ENCODE data around the gene PLPPR1. TPM values are rescaled to one million over a fixed set of nuclear protein-coding genes. Genes with fewer than 3 reads are reported as not detected.
"Not testable (repeated sequence)": the region's sequence is repeated elsewhere in the genome, so short reads cannot be mapped to it uniquely, and the experiment has no call there.

PLPPR1 gene
- total RNA-seq, 1 experiment from 2014 or later = not detected

DNA sequence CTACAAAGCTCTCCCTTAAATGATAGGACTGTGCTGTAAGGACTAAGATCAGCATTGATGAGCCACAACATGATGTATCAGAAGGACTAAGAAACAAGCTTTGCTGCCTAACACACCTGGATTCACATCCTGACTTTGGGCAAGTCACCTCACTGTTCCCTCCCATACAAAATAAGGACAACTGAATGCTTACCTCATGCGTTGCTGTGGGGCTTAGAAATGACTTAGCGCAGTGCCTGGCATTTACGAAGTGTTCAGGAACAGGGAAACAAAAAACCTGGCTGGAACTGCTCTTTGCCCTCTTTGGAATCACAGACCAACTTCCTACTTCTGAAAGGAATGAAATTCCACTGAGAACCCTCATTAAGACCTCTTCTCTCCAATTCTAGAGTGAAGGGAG lies 242.6 kb downstream of the PLPPR1 start:
- Histone ChIP-seq H3K36me3 (ENCODE audit: insufficient read depth, low read length, poor library complexity, severe bottlenecking) (no peaks in the 10 kb centered on the region), H3K27ac (ENCODE audit: low read depth, low read length, poor library complexity, severe bottlenecking) (no peak overlapping the region), H3K27me3 (replicated peaks; ENCODE audit: insufficient read depth, low read depth, low read length, poor library complexity) (no peaks in the 10 kb centered on the region), H3K4me1 (ENCODE audit: insufficient read depth, low read length, poor library complexity, severe bottlenecking) (peaks cover 43% of the 10 kb centered on the region), H3K4me3 (ENCODE audit: low read depth, low read length, poor library complexity, severe bottlenecking) (no peak overlapping the region), H3K9me3 (ENCODE audit: low read depth, low read length, poor library complexity, severe bottlenecking) (no peaks in the 10 kb centered on the region)
- intact Hi-C loops (cut with micrococcal nuclease; ENCODE audit: unreplicated experiment) = no loop called here
- DNase-seq (ENCODE audit: low spot score) = no peak
- BruUV-seq (replicated peaks) = no TSS peak
- ChIA-PET CTCF (no interaction called here), POLR2A (ENCODE audit: low non-redundant PET) (no interaction called here)
- no peak for TF ChIP-seq EZH2 (IDR thresholded peaks at IDR 0.05; ENCODE audit: borderline replicate concordance, low read depth, low read length, poor library complexity, severe bottlenecking)
- TF ChIP-seq CTCF (conservative IDR thresholded peaks at IDR 0.05; ENCODE audit: low read depth, low read length) = no peak

- H3K27ac ChIP-seq (ENCODE audit: low read depth, low read length, poor library complexity, severe bottlenecking) = peak overlapping the region; percentile 66
- H3K4me3 ChIP-seq (ENCODE audit: low read depth, low read length, poor library complexity, severe bottlenecking) = peak overlapping the region; percentile 1
- no TSS peak for BruUV-seq (replicated peaks)
- POLR2A ChIA-PET (ENCODE audit: low non-redundant PET) = no interaction called here
- no peaks in the 10 kb centered on the region for H3K36me3 ChIP-seq (ENCODE audit: insufficient read depth, low read length, poor library complexity, severe bottlenecking)
- CTCF ChIA-PET = no interaction called here
- intact Hi-C loops (cut with micrococcal nuclease; ENCODE audit: unreplicated experiment) = no loop called here
- peak; percentile 82 for DNase-seq (ENCODE audit: low spot score)
- H3K4me1 ChIP-seq (ENCODE audit: insufficient read depth, low read length, poor library complexity, severe bottlenecking) = peaks cover 44% of the 10 kb centered on the region
- no peaks in the 10 kb centered on the region for H3K9me3 ChIP-seq (ENCODE audit: low read depth, low read length, poor library complexity, severe bottlenecking)
- H3K27me3 ChIP-seq (replicated peaks; ENCODE audit: insufficient read depth, low read depth, low read length, poor library complexity) = no peaks in the 10 kb centered on the region
- TF ChIP-seq CTCF (conservative IDR thresholded peaks at IDR 0.05; ENCODE audit: low read depth, low read length) (no peak), EZH2 (IDR thresholded peaks at IDR 0.05; ENCODE audit: borderline replicate concordance, low read depth, low read length, poor library complexity, severe bottlenecking) (no peak)
These were observed 246.6 kb downstream of the PLPPR1 start for GRCh38 chr9:101274971-101275768.

GRCh38 chr9:101275769-101276250 lies 247.3 kb downstream of the PLPPR1 start:
- ChIA-PET CTCF (no interaction called here), POLR2A (ENCODE audit: low non-redundant PET) (no interaction called here)
- Histone ChIP-seq H3K27ac (ENCODE audit: low read depth, low read length, poor library complexity, severe bottlenecking) (peak overlapping the region; percentile 66), H3K4me3 (ENCODE audit: low read depth, low read length, poor library complexity, severe bottlenecking) (no peak overlapping the region), H3K36me3 (ENCODE audit: insufficient read depth, low read length, poor library complexity, severe bottlenecking) (no peaks in the 10 kb centered on the region), H3K27me3 (replicated peaks; ENCODE audit: insufficient read depth, low read depth, low read length, poor library complexity) (no peaks in the 10 kb centered on the region), H3K9me3 (ENCODE audit: low read depth, low read length, poor library complexity, severe bottlenecking) (no peaks in the 10 kb centered on the region), H3K4me1 (ENCODE audit: insufficient read depth, low read length, poor library complexity, severe bottlenecking) (peaks cover 39% of the 10 kb centered on the region)
- BruUV-seq (replicated peaks) = no TSS peak
- TF ChIP-seq EZH2 (IDR thresholded peaks at IDR 0.05; ENCODE audit: borderline replicate concordance, low read depth, low read length, poor library complexity, severe bottlenecking) (no peak), CTCF (conservative IDR thresholded peaks at IDR 0.05; ENCODE audit: low read depth, low read length) (no peak)
- intact Hi-C loops (cut with micrococcal nuclease; ENCODE audit: unreplicated experiment) = no loop called here
- no peak for DNase-seq (ENCODE audit: low spot score)

DNA sequence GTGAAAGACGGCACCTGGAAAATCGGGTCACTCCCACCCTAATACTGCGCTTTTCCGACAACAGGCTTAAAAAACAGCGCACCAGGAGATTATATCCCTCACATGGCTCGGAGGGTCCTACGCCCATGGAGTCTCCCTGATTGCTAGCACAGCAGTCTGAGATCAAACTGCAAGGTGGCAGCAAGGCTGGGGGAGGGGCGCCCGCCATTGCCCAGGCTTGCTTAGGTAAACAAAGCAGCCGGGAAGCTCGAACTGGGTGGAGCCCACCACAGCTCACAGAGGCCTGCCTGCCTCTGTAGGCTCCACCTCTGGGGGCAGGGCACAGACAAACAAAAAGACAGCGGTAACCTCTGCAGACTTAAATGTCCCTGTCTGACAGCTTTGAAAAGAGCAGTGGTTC lies 262.5 kb downstream of the PLPPR1 start:
- DNase-seq (ENCODE audit: low spot score); intact Hi-C loops (cut with micrococcal nuclease; ENCODE audit: unreplicated experiment); H3K4me1 ChIP-seq (ENCODE audit: insufficient read depth, low read length, poor library complexity, severe bottlenecking); POLR2A ChIA-PET (ENCODE audit: low non-redundant PET); CTCF ChIA-PET; BruUV-seq (replicated peaks); H3K27me3 ChIP-seq (replicated peaks; ENCODE audit: insufficient read depth, low read depth, low read length, poor library complexity); H3K4me3 ChIP-seq (ENCODE audit: low read depth, low read length, poor library complexity, severe bottlenecking); H3K9me3 ChIP-seq (ENCODE audit: low read depth, low read length, poor library complexity, severe bottlenecking); H3K27ac ChIP-seq (ENCODE audit: low read depth, low read length, poor library complexity, severe bottlenecking); H3K36me3 ChIP-seq (ENCODE audit: insufficient read depth, low read length, poor library complexity, severe bottlenecking): not testable (repeated sequence)
